GM19351 (cell line): ENCODE measurements around the gene CEP63.

Experiments used
- ATAC-seq: cut with Tn5 transposase; IDR thresholded peaks from one replicate; pipeline ENCODE4 v1.9.1; 2021; ENCODE audit warnings: mild to moderate bottlenecking, moderate library complexity; ENCODE audit not compliant: unreplicated experiment

The CEP63 gene

DNA sequence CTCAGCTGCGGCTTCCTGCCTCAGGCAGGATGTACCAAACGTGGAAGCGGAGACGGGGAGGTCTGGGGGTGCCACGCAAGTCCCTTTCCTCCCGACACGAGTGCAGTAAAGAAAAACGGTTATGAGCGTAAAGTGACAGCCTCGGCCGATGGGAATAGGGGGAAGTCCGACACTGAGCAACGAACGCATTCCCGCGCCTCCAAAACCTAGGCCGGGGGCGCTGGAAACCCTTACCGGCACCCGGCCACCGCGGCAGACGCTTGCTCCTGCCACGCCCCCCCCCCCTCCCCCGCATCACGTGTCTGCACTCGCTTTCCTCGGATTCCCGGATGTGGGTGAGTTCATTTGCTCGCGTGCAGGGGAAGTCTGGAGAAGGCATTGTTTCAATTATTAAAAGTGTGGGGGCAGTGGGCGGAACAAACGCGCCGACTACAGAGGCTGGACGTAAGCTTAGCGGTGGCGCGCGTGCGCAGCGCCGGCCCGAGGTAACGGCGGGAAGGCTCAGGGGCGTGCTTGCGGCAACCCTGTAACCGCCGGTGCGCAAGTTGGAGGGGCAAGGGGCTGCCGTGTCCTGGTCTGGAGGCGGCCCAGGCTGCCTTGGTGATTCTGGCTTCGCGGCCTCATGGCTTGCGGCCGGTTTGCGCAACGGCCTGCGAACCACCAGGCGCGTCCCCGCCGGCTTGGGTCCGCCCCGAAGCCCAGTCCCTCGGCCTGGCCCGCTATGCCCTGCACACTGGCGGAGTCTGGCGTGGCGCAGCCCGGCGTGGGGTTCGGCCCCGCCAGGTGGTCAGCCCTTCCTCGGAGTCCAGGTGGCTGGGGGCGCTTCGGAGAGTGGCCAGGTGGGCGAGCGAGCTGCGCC, at the start of gene CEP63, which contains the start of gene ANAPC13:
TSS of gene CEP63 (plus strand) at position 340 of the 859 bp plus-strand sequence. CDS start 9,264 bp downstream, outside the sequence.
TSS of gene ANAPC13 (minus strand) at position 268 of the 859 bp plus-strand sequence. CDS start 3,081 bp downstream, outside the sequence.
- peak; percentile 76 for ATAC-seq

- no peak for ATAC-seq
Observed at GRCh38 chr3:134437211-134437752, 48.6 kb upstream of the CEP63 start.

GRCh38 chr3:134441321-134441720, 44.5 kb upstream of the CEP63 start:
- no peak for ATAC-seq

- no peak for ATAC-seq
Observed at GRCh38 chr3:134441821-134442220, 44.0 kb upstream of the CEP63 start.

- no peak for ATAC-seq
Observed at GRCh38 chr3:134445095-134445494, 40.8 kb upstream of the CEP63 start.

DNA sequence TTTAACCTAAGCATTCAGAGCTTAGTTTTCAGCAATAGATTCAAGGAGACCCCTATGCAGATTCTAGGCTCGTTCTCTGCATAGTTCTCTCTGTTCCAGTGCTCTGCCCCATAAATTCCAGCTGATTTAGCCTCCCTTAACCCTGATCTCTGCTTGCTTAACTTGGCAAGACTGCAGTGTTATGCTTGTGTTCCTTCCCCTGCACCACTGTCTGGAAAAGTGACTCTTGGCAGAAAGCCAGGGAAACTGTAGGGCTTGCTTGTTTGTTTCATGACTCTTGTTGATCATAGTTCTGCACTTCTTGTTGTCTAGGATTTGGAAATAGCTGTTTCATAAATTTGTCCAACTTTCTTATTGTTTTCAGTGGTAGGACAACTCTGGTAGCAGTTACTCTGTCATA, 40.2 kb upstream of the CEP63 start:
- no peak for ATAC-seq

DNA sequence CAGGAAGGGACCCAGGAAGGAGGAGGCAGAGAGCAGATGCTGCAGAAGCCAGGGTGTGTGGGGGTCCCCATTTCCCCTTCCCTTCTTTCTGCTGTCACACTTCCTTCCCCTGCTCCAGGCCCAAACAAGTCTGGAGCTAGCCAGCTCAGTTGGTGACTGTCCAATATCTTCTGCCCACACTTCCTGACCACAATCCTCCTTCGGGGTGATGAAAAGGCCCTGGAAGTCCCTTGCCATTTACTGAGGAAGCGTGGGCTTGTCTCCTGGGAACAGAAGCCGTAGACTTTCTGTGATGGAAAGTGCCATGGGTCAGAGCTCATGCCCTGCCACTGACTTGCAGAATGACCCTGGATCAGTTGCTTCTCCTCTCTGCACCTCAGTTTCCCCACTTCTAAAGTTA, 39.1 kb upstream of the CEP63 start:
- ATAC-seq = no peak

GRCh38 chr3:134447351-134447750, 38.5 kb upstream of the CEP63 start:
- no peak for ATAC-seq

- no peak for ATAC-seq
Observed at GRCh38 chr3:134448664-134449063, 37.2 kb upstream of the CEP63 start.

GRCh38 chr3:134449277-134449676, 36.6 kb upstream of the CEP63 start:
- no peak for ATAC-seq

DNA sequence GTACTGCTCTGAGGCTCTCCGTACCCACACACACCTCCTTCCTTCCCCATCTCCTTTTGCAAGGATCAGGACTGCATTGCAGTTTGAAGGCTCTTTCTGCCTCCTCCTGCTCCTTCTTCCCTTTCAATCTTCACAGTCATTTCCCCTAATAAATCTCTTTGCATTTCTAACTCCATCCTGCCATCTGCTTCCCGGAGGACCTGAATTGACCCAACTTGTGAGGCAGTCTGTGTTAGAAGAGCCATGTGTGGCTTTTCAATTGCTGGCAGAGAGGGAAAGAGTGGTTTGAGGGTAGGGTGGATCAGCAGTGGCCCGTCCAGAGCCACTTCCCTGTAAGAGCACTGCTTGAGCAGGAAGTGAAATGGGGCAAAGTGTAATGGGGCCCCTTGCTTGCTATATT, 35.9 kb upstream of the CEP63 start:
- ATAC-seq = no peak

- no peak for ATAC-seq
Observed at GRCh38 chr3:134453631-134454030, 32.2 kb upstream of the CEP63 start.

- ATAC-seq = no peak
Observed at GRCh38 chr3:134457376-134458074, 28.3 kb upstream of the CEP63 start.

DNA sequence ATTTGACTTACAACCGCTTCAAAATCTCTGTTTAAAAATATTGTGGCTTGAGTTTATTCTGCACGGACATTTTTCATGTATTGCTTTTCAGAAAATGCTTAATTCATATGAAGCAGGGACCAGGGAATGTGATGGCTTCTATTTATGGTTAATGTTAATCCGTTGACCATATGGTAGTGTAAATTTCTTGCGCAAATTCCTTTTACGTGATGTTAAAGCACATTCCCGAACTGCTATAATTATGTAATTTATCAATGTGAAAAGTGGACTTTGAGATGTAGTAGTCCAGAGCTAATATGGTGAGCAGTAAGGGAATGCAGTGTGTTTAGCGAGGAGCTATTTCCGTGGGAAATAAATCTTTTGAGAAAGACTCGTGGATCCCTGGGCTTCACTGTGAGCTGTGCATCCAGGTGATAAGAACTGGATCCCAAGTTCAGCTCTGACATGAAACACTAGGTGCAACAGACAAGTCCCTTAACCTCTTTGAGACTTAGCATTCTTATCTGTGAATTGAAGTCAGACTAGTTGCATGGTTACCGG, 27.4 kb upstream of the CEP63 start:
- ATAC-seq = no peak

DNA sequence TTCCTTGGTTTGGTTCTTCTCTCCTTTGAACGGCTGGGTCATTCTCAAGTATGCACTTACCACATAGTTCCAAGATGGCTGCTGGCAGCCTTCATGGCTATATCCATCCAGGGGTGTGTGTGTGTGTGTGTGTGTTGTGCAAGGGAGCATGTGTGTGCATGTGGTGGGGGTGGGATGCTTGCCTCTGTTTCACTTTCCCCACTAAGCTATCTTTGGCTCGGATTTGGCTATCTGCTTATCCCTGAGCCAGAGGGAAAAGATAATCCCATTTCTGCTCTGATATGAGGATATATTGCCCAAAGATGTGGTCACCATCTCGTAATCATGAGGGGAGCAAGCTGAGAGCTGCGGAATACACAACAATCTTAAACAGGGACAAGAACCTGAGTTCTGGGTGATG, 26.3 kb upstream of the CEP63 start:
- no peak for ATAC-seq

- ATAC-seq = no peak
Observed at GRCh38 chr3:134460965-134461364, 24.9 kb upstream of the CEP63 start.

GRCh38 chr3:134462331-134462941, 23.4 kb upstream of the CEP63 start:
- no peak for ATAC-seq

DNA sequence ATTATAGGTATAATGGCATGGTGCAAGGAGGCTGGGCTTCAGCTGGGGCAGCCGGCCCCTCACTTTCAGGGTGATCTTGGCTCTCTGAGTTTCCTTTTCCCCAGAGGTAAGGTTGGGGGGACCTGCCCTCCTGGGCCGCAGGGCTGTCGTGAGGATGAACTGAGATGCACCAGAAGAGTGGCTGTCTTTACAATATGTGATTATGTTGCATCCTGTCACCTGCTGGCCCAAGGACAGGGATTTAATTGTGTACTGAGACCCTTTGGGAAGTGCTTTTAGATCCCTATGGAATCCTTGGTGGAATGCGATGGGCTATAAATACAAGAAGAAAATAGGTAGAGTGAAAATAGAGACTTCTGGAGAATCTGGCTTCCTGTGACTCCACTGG, 22.2 kb upstream of the CEP63 start:
- ATAC-seq = no peak

GRCh38 chr3:134464064-134464688, 21.7 kb upstream of the CEP63 start:
- ATAC-seq = no peak

DNA sequence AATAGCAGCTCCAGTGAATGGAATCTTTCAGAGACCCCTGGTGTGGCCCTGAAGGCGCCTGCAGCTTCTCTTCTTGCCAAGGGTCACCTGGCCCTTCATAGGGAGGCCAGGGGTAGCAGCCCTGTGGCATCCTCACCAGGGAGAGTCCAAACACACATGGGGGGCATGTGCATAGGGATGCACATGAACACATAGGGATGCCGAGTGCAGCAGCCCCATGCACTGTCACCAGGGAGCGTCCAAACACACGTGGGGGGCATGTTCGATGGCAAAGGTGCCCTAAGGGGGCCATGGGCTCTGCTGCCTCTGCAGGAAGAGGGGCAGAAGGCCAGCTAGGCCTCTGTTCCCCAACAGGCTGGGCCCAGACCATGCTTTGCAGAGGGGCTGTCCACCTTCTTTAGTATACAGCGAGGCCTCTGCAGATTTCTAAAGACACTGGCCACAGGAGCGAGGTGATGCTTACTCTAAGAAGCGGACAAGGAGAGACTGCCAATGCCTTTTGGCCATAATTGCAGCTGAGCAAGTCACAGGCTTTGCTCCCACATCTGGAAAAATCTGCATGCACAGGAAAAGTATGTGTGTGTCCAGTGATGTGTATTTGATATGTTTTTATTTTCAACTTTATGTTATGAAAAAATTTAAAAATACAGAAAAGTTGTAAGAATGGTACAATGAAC, 21.0 kb upstream of the CEP63 start:
- ATAC-seq = no peak
